HL-60 (cell line): ENCODE measurements around the gene ACSL5.

ENCODE experiments used
- DNase-seq, 2 experiments: peaks; one replicate each; pipeline ENCODE4 v3.0.0-alpha.2; 2010 to 2020; ENCODE audit warnings: low read depth in 1 of 2, low spot score in 1 of 2
- H3K27ac ChIP-seq: fragments of 250-450 bp; sonication (Bioruptor Pico); replicated peaks from 2 replicates; pipeline ENCODE4 v1.5.1; 2020; ENCODE audit warnings: mild to moderate bottlenecking, moderate library complexity
- H3K27me3 ChIP-seq: fragments of 250-450 bp; sonication (Bioruptor Pico); 2 replicates; pipeline ENCODE4 v1.5.1; 2021; ENCODE audit warnings: mild to moderate bottlenecking, moderate library complexity; ENCODE audit not compliant: insufficient read depth, poor library complexity, severe bottlenecking
- H3K4me3 ChIP-seq: replicated peaks from 2 replicates; pipeline ENCODE4 v1.5.1; 2011; ENCODE audit warnings: mild to moderate bottlenecking, control low read depth, low read length; ENCODE audit not compliant: insufficient read depth
- CTCF ChIP-seq: IDR thresholded peaks from one replicate; pipeline ENCODE4 v1.5.1; 2011; ENCODE audit warnings: low read length, control low read depth, inconsistent platforms; ENCODE audit not compliant: insufficient read depth
- GABPA ChIP-seq: IDR thresholded peaks from 2 replicates; pipeline ENCODE4 v1.6.1; 2012; ENCODE audit warnings: low read depth
- POLR2AphosphoS5 ChIP-seq: IDR thresholded peaks from 2 replicates; pipeline ENCODE4 v1.6.1; 2012; ENCODE audit warnings: low read depth
- REST ChIP-seq: IDR thresholded peaks from 2 replicates; pipeline ENCODE4 v1.6.1; 2012; ENCODE audit warnings: low read depth; ENCODE audit not compliant: insufficient replicate concordance
- SPI1 ChIP-seq: IDR thresholded peaks from 2 replicates; pipeline ENCODE4 v1.6.1; 2012; ENCODE audit warnings: low read depth, mild to moderate bottlenecking, borderline replicate concordance

Gene ACSL5

DNA sequence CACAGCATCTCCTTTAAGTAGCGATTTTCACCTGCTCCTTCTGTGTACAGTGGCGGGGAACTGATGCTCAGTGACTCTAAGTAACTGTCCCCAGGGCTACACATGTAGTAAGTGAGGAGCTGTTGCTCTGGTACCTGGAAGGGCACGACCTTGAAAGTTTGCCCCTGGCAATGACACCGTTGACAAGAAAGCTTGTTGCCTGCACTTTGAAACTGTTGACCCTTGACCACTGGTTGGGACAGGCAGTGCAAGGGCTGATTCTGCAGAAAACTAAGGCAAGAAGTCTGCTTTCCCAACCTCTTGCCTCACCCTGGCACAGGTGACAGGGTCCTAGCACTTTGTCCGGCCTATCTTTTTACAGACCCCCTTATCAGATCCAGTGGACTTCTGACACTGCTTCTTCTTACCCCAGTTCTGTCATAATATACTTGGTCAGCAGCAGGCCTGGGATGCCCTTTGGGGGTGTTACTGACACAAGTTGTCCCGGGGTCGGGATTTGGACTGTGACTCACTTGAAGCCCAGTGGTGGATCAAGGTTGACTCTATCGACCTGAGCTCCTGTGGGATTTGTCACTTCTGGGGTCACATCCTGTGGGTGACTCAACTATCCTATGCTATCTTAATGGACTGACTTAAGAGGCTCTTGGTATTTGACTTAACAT is 5.8 kb downstream of the ACSL5 start:
- Histone ChIP-seq H3K4me3 (no peak overlapping the region), H3K27ac (no peak overlapping the region), H3K27me3 (no peaks in the 10 kb centered on the region)
- DNase-seq: no peak
- TF ChIP-seq REST: no peak
- no peak for TF ChIP-seq GABPA
- no peak for TF ChIP-seq SPI1
- TF ChIP-seq POLR2AphosphoS5: no peak
- TF ChIP-seq CTCF: no peak

DNA sequence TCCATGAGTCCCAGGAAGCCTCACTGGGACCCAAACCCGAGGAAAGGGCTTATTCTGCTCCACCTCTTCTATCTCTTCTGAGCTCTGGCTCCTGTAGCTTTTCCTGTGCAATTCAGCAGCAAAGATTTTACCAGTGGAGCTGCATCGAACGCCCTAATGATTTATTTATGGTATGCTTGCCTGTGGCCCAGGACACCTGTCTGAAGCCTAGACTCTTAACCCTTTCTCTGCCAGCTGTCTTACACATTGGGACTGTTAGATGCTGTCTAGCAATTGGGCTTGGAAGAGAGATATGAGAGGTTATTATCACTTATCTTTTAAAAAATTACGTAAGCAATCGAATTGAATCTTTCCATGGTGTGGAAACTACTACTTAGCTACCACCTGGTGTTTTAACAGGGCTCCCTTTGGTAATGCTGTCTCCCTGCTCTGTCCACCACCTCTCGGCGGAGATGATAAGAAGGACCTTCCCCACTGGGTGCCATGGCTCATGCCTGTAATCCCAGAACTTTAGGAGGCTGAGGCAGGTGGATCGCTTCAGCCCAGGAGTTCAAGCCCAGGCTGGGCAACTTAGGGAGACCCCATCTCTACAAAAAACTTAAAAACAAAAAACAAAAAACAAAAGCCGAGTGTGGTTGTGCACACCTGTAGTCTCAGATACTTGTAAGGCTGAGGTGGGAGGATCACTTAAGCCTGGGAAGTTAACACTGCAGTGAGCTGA is 8.8 kb downstream of the ACSL5 start:
- H3K27ac ChIP-seq: no peak overlapping the region
- H3K4me3 ChIP-seq: no peak overlapping the region
- no peak for TF ChIP-seq REST
- no peak for TF ChIP-seq GABPA
- TF ChIP-seq POLR2AphosphoS5: no peak
- no peak for TF ChIP-seq CTCF
- no peak for TF ChIP-seq SPI1
- H3K27me3 ChIP-seq: no peaks in the 10 kb centered on the region
- DNase-seq: no peak

DNA sequence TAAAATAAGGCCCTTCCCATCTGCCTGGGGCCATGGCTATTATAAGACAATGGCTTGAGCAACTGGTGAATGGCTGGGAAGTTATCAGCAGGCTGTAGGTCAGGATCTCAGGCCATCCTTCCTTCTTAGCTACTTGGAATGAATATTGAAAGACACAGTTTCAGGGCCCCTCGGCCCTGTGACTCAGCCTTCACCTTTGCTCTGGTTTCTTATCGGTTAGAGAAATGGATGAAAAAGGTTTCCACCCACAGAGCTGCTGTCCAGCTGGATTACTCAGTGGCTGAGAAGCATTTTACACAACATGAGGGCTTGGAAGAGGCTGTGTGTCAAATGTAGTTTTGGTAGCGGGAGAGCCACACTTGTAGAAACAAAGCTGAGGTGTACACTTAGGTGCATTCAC is 9.4 kb downstream of the ACSL5 start:
- no peak for DNase-seq
- TF ChIP-seq GABPA (no peak), REST (no peak), SPI1 (no peak), POLR2AphosphoS5 (no peak), CTCF (no peak)
- H3K27ac ChIP-seq: no peak overlapping the region
- H3K27me3 ChIP-seq: no peaks in the 10 kb centered on the region
- no peak overlapping the region for H3K4me3 ChIP-seq
